ENCODE results near the gene ZNF576.
"Not testable (repeated sequence)": the region's sequence is repeated elsewhere in the genome, so short reads cannot be mapped to it uniquely, and the experiment has no call there.

DNA sequence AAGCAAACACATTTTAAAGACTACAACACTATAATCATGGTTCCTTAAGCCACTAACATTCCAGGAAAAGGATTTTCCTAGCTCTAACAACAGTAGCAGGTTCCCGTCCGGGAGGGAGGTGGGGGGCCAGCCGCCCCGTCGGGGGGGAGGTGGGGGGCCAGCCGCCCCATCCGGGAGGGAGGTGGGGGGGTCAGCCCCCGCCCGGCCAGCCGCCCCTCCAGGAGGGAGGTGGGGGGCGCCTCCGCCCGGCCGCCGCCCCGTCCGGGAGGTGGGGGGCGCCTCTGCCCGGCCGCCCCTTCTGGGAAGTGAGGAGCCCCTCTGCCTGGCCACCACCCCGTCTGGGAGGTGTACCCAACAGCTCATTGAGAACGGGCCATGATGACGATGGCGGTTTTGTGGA lies 48.5 kb upstream of the ZNF576 start:
- TF ChIP-seq POLR2AphosphoS5 (IDR thresholded peaks at IDR 0.05; ENCODE audit: low read depth, low read length); SIN3A (IDR thresholded peaks at IDR 0.05; ENCODE audit: borderline replicate concordance, insufficient read depth, low read depth, low read length): not testable (repeated sequence)
- TF ChIP-seq, protein P1, sequence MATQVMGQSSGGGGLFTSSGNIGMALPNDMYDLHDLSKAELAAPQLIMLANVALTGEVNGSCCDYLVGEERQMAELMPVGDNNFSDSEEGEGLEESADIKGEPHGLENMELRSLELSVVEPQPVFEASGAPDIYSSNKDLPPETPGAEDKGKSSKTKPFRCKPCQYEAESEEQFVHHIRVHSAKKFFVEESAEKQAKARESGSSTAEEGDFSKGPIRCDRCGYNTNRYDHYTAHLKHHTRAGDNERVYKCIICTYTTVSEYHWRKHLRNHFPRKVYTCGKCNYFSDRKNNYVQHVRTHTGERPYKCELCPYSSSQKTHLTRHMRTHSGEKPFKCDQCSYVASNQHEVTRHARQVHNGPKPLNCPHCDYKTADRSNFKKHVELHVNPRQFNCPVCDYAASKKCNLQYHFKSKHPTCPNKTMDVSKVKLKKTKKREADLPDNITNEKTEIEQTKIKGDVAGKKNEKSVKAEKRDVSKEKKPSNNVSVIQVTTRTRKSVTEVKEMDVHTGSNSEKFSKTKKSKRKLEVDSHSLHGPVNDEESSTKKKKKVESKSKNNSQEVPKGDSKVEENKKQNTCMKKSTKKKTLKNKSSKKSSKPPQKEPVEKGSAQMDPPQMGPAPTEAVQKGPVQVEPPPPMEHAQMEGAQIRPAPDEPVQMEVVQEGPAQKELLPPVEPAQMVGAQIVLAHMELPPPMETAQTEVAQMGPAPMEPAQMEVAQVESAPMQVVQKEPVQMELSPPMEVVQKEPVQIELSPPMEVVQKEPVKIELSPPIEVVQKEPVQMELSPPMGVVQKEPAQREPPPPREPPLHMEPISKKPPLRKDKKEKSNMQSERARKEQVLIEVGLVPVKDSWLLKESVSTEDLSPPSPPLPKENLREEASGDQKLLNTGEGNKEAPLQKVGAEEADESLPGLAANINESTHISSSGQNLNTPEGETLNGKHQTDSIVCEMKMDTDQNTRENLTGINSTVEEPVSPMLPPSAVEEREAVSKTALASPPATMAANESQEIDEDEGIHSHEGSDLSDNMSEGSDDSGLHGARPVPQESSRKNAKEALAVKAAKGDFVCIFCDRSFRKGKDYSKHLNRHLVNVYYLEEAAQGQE (IDR thresholded peaks at IDR 0.05; ENCODE audit: insufficient read depth in 1 of 2, low read depth in 2 of 2, low read length in 1 of 2): not testable (repeated sequence)
- TF ChIP-seq, protein P2, sequence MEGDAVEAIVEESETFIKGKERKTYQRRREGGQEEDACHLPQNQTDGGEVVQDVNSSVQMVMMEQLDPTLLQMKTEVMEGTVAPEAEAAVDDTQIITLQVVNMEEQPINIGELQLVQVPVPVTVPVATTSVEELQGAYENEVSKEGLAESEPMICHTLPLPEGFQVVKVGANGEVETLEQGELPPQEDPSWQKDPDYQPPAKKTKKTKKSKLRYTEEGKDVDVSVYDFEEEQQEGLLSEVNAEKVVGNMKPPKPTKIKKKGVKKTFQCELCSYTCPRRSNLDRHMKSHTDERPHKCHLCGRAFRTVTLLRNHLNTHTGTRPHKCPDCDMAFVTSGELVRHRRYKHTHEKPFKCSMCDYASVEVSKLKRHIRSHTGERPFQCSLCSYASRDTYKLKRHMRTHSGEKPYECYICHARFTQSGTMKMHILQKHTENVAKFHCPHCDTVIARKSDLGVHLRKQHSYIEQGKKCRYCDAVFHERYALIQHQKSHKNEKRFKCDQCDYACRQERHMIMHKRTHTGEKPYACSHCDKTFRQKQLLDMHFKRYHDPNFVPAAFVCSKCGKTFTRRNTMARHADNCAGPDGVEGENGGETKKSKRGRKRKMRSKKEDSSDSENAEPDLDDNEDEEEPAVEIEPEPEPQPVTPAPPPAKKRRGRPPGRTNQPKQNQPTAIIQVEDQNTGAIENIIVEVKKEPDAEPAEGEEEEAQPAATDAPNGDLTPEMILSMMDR (IDR thresholded peaks at IDR 0.05): not testable (repeated sequence)
